ENCODE data around the gene NCBP1. TPM values are rescaled to one million over a fixed set of nuclear protein-coding genes. Genes with fewer than 3 reads are reported as not detected.
"Not testable (repeated sequence)": the region's sequence is repeated elsewhere in the genome, so short reads cannot be mapped to it uniquely, and the experiment has no call there.

Gene NCBP1
- total RNA-seq, 1 experiment from 2014 or later, result 126 TPM

GRCh38 chr9:97682242-97682641 is 48.6 kb downstream of the NCBP1 start:
- no peaks in the 10 kb centered on the region for H3K27me3 ChIP-seq
- H3K9me3 ChIP-seq (replicated peaks), result no peaks in the 10 kb centered on the region
- H3K36me3 ChIP-seq, result peaks cover 78% of the 10 kb centered on the region
- H3K4me1 ChIP-seq, result no peaks in the 10 kb centered on the region
- no peak for DNase-seq
- no peak overlapping the region for H3K27ac ChIP-seq
- no peak overlapping the region for H3K4me3 ChIP-seq

- Histone ChIP-seq H3K36me3 (peaks cover 49% of the 10 kb centered on the region), H3K4me3 (no peak overlapping the region)
Measured at GRCh38 chr9:97688654-97689053, 55.0 kb downstream of the NCBP1 start.

GRCh38 chr9:97689401-97690180 is 56.0 kb downstream of the NCBP1 start:
- DNase-seq, result no peak
- Histone ChIP-seq H3K27me3 (no peaks in the 10 kb centered on the region), H3K4me1 (peaks cover 15% of the 10 kb centered on the region), H3K27ac (peak overlapping the region; percentile 39), H3K4me3 (no peak overlapping the region), H3K9me3 (replicated peaks) (no peaks in the 10 kb centered on the region), H3K36me3 (peaks cover 43% of the 10 kb centered on the region)

More at GRCh38 chr9:97688654-97689053, 55.0 kb downstream of the NCBP1 start:
- no peak overlapping the region for H3K27ac ChIP-seq
- no peak for DNase-seq
- peaks cover 15% of the 10 kb centered on the region for H3K4me1 ChIP-seq
- no peaks in the 10 kb centered on the region for H3K9me3 ChIP-seq (replicated peaks)
- no peaks in the 10 kb centered on the region for H3K27me3 ChIP-seq

- DNase-seq, result no peak
- Histone ChIP-seq H3K9me3 (replicated peaks) (no peaks in the 10 kb centered on the region), H3K27me3 (no peaks in the 10 kb centered on the region), H3K4me1 (peaks cover 8% of the 10 kb centered on the region), H3K27ac (no peak overlapping the region), H3K36me3 (peaks cover 18% of the 10 kb centered on the region), H3K4me3 (no peak overlapping the region)
Measured at GRCh38 chr9:97694769-97695168, 61.1 kb downstream of the NCBP1 start.

GRCh38 chr9:97695390-97695789 is 61.8 kb downstream of the NCBP1 start:
- Histone ChIP-seq H3K4me1 (peaks cover 4% of the 10 kb centered on the region; the same call in 1 of the 2 replicates), H3K27ac (no peak overlapping the region), H3K27me3 (no peaks in the 10 kb centered on the region), H3K4me3 (no peak overlapping the region), H3K9me3 (replicated peaks) (no peaks in the 10 kb centered on the region), H3K36me3 (peaks cover 13% of the 10 kb centered on the region)
- no peak for DNase-seq

- no peak for DNase-seq
- H3K4me3 ChIP-seq, result peak overlapping the region; percentile 88
Measured at GRCh38 chr9:97695995-97696802, 62.6 kb downstream of the NCBP1 start.

GRCh38 chr9:97696803-97697601 is 63.4 kb downstream of the NCBP1 start, which contains the start of gene XPA:
Gene XPA (minus strand): TSS chr9:97697340. CDS start chr9:97697292, 48 bp downstream.
- peak; percentile 98 to 99 for DNase-seq
- Histone ChIP-seq H3K27me3 (no peaks in the 10 kb centered on the region), H3K9me3 (replicated peaks) (no peaks in the 10 kb centered on the region), H3K4me3 (peak within 1 kb of the TSS; percentile 88), H3K27ac (peak within 1 kb of the TSS; percentile 62), H3K36me3 (peaks cover 8% of the 10 kb centered on the region; the same call in 1 of the 2 replicates), H3K4me1 (peaks cover 4% of the 10 kb centered on the region; the same call in 1 of the 2 replicates)

More at GRCh38 chr9:97695995-97696802, 62.6 kb downstream of the NCBP1 start:
- H3K27me3 ChIP-seq, result no peaks in the 10 kb centered on the region
- no peaks in the 10 kb centered on the region for H3K9me3 ChIP-seq (replicated peaks)
- peak overlapping the region; percentile 62; the same call in 1 of the 2 replicates for H3K27ac ChIP-seq
- peaks cover 8% of the 10 kb centered on the region for H3K36me3 ChIP-seq
- H3K4me1 ChIP-seq, result peaks cover 4% of the 10 kb centered on the region; the same call in 1 of the 2 replicates

GRCh38 chr9:97697837-97698236 is 64.2 kb downstream of the NCBP1 start:
- DNase-seq, result no peak

GRCh38 chr9:97698865-97699264 is 65.2 kb downstream of the NCBP1 start:
- Histone ChIP-seq H3K4me1 (peaks cover 9% of the 10 kb centered on the region), H3K36me3 (no peaks in the 10 kb centered on the region), H3K27me3 (no peaks in the 10 kb centered on the region), H3K27ac (no peak overlapping the region), H3K9me3 (replicated peaks) (no peaks in the 10 kb centered on the region), H3K4me3 (no peak overlapping the region)
- DNase-seq, result no peak

More at GRCh38 chr9:97697837-97698236, 64.2 kb downstream of the NCBP1 start:
- peak overlapping the region; percentile 88 for H3K4me3 ChIP-seq
- H3K9me3 ChIP-seq (replicated peaks), result no peaks in the 10 kb centered on the region
- H3K4me1 ChIP-seq, result peaks cover 4% of the 10 kb centered on the region; the same call in 1 of the 2 replicates
- H3K27ac ChIP-seq, result no peak overlapping the region
- 0 out of 2 replicates have a peak, but pooled peaks cover 8% of the 10 kb centered on the region for H3K36me3 ChIP-seq
- H3K27me3 ChIP-seq, result no peaks in the 10 kb centered on the region

GRCh38 chr9:97699281-97699680 is 65.7 kb downstream of the NCBP1 start:
- H3K4me1 ChIP-seq, result peaks cover 13% of the 10 kb centered on the region
- not testable (repeated sequence) for H3K27ac ChIP-seq; H3K9me3 ChIP-seq (replicated peaks); H3K4me3 ChIP-seq; H3K36me3 ChIP-seq; H3K27me3 ChIP-seq; DNase-seq

- H3K4me3 ChIP-seq; H3K36me3 ChIP-seq; H3K27ac ChIP-seq; H3K27me3 ChIP-seq; H3K9me3 ChIP-seq (replicated peaks); DNase-seq: not testable (repeated sequence)
- H3K4me1 ChIP-seq, result peaks cover 16% of the 10 kb centered on the region
Measured at GRCh38 chr9:97699824-97700223, 66.2 kb downstream of the NCBP1 start.

- H3K36me3 ChIP-seq, result no peaks in the 10 kb centered on the region
- no peaks in the 10 kb centered on the region for H3K27me3 ChIP-seq
- H3K9me3 ChIP-seq (replicated peaks), result no peaks in the 10 kb centered on the region
- H3K27ac ChIP-seq, result peak overlapping the region; percentile 4; the same call in 1 of the 2 replicates
- H3K4me3 ChIP-seq, result peak overlapping the region; percentile 23
- peaks cover 26% of the 10 kb centered on the region for H3K4me1 ChIP-seq
- DNase-seq, result peak; percentile 26 to 48
Measured at GRCh38 chr9:97703437-97704344, 70.1 kb downstream of the NCBP1 start.

- H3K27ac ChIP-seq, result no peak overlapping the region
- H3K4me1 ChIP-seq, result peaks cover 26% of the 10 kb centered on the region
- H3K9me3 ChIP-seq (replicated peaks), result no peaks in the 10 kb centered on the region
- no peak for DNase-seq
- H3K36me3 ChIP-seq, result no peaks in the 10 kb centered on the region
- no peaks in the 10 kb centered on the region for H3K27me3 ChIP-seq
- H3K4me3 ChIP-seq, result no peak overlapping the region
Measured at GRCh38 chr9:97704345-97704677, 70.7 kb downstream of the NCBP1 start.
